Measurements from ENCODE around the gene TRAPPC6A. TPM values are rescaled to one million over a fixed set of nuclear protein-coding genes. Genes with fewer than 3 reads are reported as not detected.
A peak's percentile ranks its signal among the peaks of the same experiment; 100 is the strongest.

The TRAPPC6A gene
- total RNA-seq, 1 donor from 2014 or later = 43.8 TPM

GRCh38 chr19:45159210-45159970 is 18.6 kb downstream of the TRAPPC6A start:
- Mint-ChIP-seq H3K9me3 (ENCODE audit: low read depth) (no peaks in the 10 kb centered on the region), H3K4me3 (ENCODE audit: low read depth) (no peak overlapping the region), H3K27ac (no peak overlapping the region), H3K27me3 (peaks cover 29% of the 10 kb centered on the region), H3K36me3 (ENCODE audit: insufficient read depth) (no peaks in the 10 kb centered on the region), H3K4me1 (ENCODE audit: low read depth) (peaks cover 9% of the 10 kb centered on the region)
- DNase-seq (ENCODE audit: low spot score, unreplicated experiment) = no peak
- no peak for TF ChIP-seq CTCF (IDR thresholded peaks at IDR 0.05; ENCODE audit: unreplicated experiment)

- H3K27ac Mint-ChIP-seq = no peak overlapping the region
- peaks cover 14% of the 10 kb centered on the region for H3K4me1 Mint-ChIP-seq (ENCODE audit: low read depth)
- DNase-seq (ENCODE audit: low spot score, unreplicated experiment) = no peak
These were observed 19.4 kb downstream of the TRAPPC6A start for GRCh38 chr19:45158503-45159209.

GRCh38 chr19:45156751-45157150 is 21.3 kb downstream of the TRAPPC6A start:
- TF ChIP-seq CTCF (IDR thresholded peaks at IDR 0.05; ENCODE audit: unreplicated experiment) = no peak
- DNase-seq (ENCODE audit: low spot score, unreplicated experiment) = no peak
- peaks cover 1% of the 10 kb centered on the region for H3K36me3 Mint-ChIP-seq (ENCODE audit: insufficient read depth)
- no peak overlapping the region for H3K4me3 Mint-ChIP-seq (ENCODE audit: low read depth)
- peaks cover 14% of the 10 kb centered on the region for H3K4me1 Mint-ChIP-seq (ENCODE audit: low read depth)
- H3K27ac Mint-ChIP-seq = no peak overlapping the region
- H3K27me3 Mint-ChIP-seq = peaks cover 43% of the 10 kb centered on the region
- no peaks in the 10 kb centered on the region for H3K9me3 Mint-ChIP-seq (ENCODE audit: low read depth)

More at GRCh38 chr19:45158503-45159209, 19.4 kb downstream of the TRAPPC6A start:
- no peak for TF ChIP-seq CTCF (IDR thresholded peaks at IDR 0.05; ENCODE audit: unreplicated experiment)
- Mint-ChIP-seq H3K36me3 (ENCODE audit: insufficient read depth) (no peaks in the 10 kb centered on the region), H3K4me3 (ENCODE audit: low read depth) (no peak overlapping the region), H3K27me3 (peaks cover 37% of the 10 kb centered on the region), H3K9me3 (ENCODE audit: low read depth) (no peaks in the 10 kb centered on the region)

- Mint-ChIP-seq H3K27ac (peak overlapping the region; percentile 69), H3K4me3 (ENCODE audit: low read depth) (no peak overlapping the region), H3K27me3 (peaks cover 50% of the 10 kb centered on the region), H3K36me3 (ENCODE audit: insufficient read depth) (peaks cover 1% of the 10 kb centered on the region), H3K4me1 (ENCODE audit: low read depth) (peaks cover 11% of the 10 kb centered on the region), H3K9me3 (ENCODE audit: low read depth) (no peaks in the 10 kb centered on the region)
- no peak for TF ChIP-seq CTCF (IDR thresholded peaks at IDR 0.05; ENCODE audit: unreplicated experiment)
- DNase-seq (ENCODE audit: low spot score, unreplicated experiment) = no peak
These were observed 21.9 kb downstream of the TRAPPC6A start for GRCh38 chr19:45156011-45156630.

GRCh38 chr19:45154064-45154827 is 23.8 kb downstream of the TRAPPC6A start:
- Mint-ChIP-seq H3K36me3 (ENCODE audit: insufficient read depth) (peaks cover 1% of the 10 kb centered on the region), H3K4me3 (ENCODE audit: low read depth) (peak overlapping the region; percentile 45), H3K9me3 (ENCODE audit: low read depth) (no peaks in the 10 kb centered on the region), H3K27me3 (peaks cover 43% of the 10 kb centered on the region), H3K27ac (peak overlapping the region; percentile 84), H3K4me1 (ENCODE audit: low read depth) (peaks cover 5% of the 10 kb centered on the region)
- no peak for TF ChIP-seq CTCF (IDR thresholded peaks at IDR 0.05; ENCODE audit: unreplicated experiment)
- no peak for DNase-seq (ENCODE audit: low spot score, unreplicated experiment)
